SK-N-SH treated with all-trans-retinoic acid at 6 μM for 48 hours (cell line): ENCODE data around the gene PSMD12.

Experiments
- ARNTL ChIP-seq: fragments of 450-650 bp; formaldehyde crosslinking; IDR thresholded peaks from 2 replicates; pipeline ENCODE4 v1.5.0; 2020; ENCODE audit warnings: low read depth, mild to moderate bottlenecking, moderate library complexity, borderline replicate concordance
- CREB5 ChIP-seq: fragments of 250-450 bp; sonication (Bioruptor Pico); IDR thresholded peaks from 2 replicates; pipeline ENCODE4 v1.5.1; 2020; ENCODE audit warnings: low read depth, mild to moderate bottlenecking, moderate library complexity

GRCh38 chr17:67347826-67348225 lies 18.6 kb downstream of the PSMD12 start:
- TF ChIP-seq ARNTL (CRISPR knock-in tag) (no peak), CREB5 (CRISPR knock-in tag) (no peak)
